Measurements from ENCODE around the gene RASGRP2.
A peak's percentile ranks its signal among the peaks of the same experiment; 100 is the strongest.

DNA sequence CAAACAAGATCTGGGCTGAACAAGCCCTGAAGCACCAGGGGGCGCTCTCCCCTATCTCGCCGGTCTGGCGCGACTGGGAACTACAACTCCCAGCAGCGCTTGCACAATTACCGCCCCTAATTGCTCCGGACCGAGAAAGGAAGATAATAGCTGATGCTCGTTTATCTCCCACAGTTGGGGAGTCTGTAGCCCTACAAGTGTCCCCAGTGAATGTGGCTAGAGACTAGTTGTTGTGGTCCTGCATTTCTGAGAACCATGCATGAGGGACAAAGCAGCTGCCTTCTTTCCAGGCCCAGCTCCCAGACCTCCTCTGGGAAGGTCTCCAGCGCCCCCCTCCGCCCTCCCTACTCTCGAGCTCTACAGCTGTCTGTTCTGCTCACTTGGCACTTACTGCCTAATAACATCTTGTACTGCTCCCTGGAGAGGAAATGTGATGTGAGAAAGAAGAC lies 55.4 kb downstream of the RASGRP2 start:
- TF ChIP-seq, protein P1, sequence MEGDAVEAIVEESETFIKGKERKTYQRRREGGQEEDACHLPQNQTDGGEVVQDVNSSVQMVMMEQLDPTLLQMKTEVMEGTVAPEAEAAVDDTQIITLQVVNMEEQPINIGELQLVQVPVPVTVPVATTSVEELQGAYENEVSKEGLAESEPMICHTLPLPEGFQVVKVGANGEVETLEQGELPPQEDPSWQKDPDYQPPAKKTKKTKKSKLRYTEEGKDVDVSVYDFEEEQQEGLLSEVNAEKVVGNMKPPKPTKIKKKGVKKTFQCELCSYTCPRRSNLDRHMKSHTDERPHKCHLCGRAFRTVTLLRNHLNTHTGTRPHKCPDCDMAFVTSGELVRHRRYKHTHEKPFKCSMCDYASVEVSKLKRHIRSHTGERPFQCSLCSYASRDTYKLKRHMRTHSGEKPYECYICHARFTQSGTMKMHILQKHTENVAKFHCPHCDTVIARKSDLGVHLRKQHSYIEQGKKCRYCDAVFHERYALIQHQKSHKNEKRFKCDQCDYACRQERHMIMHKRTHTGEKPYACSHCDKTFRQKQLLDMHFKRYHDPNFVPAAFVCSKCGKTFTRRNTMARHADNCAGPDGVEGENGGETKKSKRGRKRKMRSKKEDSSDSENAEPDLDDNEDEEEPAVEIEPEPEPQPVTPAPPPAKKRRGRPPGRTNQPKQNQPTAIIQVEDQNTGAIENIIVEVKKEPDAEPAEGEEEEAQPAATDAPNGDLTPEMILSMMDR (IDR thresholded peaks at IDR 0.05): peak; percentile 84 to 92 (median 88)
- TF ChIP-seq EP300 (IDR thresholded peaks at IDR 0.05) (no peak), POLR2AphosphoS5 (IDR thresholded peaks at IDR 0.05) (peak in 1 of 2 donors; percentile 26), POLR2A (IDR thresholded peaks at IDR 0.05) (no peak)

Data from upper lobe of left lung (tissue), 4 donors.